ENCODE data around the gene CYB5RL.

CYB5RL gene

DNA sequence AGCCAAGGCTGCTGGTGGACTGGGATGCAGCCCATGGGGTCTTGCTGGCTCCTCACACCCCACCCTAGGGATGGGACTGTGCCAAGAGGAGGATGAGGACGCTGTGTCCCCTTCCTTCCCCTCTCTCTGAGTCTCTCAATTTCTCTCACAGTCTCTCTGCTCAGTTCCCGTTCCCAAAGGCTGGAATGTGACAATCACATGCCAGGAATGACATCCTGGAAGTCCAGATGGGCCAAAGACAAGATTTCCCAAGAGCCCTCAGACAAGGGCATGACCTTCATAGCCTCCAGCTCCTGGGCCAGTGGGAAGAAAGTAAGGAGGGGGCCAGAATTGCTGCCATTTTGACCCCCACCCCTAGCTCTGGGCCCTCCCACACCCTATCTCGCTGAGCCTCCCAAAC is 39.5 kb downstream of the CYB5RL start:
- DNase-seq (ENCODE audit: low read depth in 2 of 3, low spot score in 1 of 3): no peak

DNA sequence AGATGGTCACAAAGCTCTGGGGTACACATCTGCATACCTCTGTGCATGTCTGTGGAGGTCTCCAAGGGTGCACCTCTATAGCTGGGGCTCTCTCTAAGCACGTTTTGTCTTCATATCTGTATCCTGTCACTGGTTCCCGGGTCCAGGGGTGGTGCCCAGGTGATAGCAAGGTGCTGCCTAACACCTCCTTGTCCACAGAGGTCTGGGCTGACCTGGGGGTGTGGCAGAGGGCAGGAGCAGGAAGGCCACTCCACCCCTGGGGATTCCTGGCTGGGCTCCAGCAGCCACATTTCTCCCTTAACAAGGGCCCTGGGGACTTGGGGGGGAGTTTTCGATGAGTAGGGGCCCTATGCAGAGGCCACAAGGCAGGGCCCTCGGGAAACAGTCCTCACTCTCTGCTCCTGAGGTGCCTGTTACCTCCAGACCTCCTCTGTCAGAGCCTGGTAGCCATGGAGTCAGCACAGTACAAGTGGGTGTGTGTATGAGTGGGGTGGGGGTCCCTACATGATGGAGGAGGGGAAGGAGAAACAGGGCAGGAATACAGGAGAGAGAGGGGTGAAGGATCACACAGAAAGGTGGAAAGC is 40.0 kb downstream of the CYB5RL start:
- no peak for DNase-seq (ENCODE audit: low read depth in 2 of 3, low spot score in 1 of 3)

DNA sequence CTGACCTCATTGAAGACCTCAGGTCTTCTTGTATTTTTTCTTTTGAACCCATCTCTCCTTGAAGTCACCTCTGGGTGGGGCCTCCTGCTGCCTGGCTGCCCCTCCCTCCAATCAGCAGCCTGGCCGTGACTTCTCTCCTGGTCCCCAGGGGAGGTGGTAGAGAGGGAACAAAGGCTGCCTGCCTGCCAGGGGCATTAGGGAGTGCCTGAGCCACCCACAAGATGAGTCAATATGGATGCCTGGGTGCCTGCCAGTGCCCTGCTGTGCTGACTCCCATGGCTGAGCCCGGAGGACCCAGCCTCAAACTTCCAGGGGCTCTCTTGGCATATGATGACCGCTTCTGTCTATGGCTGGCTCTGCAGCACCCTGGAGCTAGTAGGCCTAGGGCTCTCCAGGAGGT is 41.8 kb downstream of the CYB5RL start:
- DNase-seq (ENCODE audit: low read depth in 2 of 3, low spot score in 1 of 3): no peak

GRCh38 chr1:54157401-54157800 is 42.4 kb downstream of the CYB5RL start:
- DNase-seq (ENCODE audit: low read depth in 2 of 3, low spot score in 1 of 3): no peak

DNA sequence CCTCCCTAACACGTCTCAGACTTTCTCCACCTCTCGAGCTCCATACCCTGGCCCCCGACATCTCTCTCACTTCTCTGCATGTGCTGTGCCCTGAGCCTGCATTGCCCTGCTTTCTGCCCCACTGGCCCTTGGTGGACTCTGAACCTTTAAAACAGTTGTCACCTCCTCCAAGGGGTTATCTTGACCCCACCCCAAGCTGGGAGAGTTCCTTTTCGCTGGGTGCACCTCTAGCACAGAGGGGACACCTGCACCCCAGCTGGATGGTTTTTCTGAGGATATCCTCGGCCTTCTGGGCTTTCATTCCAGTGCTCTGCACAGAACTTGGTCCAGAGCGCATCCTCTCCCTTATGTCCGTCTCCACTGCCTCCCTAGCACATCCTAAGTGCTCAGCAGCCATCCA is 42.8 kb downstream of the CYB5RL start:
- DNase-seq (ENCODE audit: low read depth in 2 of 3, low spot score in 1 of 3): no peak

DNA sequence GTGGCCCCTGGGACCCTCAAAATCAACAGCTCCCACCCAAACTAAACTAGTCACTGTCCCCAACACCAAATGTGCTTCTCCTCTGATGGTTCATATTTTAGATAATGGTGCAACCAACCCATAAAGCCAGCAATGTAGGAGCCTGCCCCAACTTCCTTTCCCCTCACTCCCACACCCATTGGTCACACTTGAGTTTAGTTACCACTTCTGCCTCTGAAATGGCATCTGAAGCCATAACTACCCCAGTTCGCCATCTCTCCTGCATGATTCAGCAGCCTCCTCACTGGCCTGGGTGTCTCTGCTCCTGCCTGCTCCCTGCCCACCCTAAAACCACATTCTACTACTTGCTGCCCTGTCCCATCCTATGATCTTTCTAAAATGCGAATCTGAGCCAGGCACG is 43.6 kb downstream of the CYB5RL start:
- no peak for DNase-seq (ENCODE audit: low read depth in 2 of 3, low spot score in 1 of 3)

DNA sequence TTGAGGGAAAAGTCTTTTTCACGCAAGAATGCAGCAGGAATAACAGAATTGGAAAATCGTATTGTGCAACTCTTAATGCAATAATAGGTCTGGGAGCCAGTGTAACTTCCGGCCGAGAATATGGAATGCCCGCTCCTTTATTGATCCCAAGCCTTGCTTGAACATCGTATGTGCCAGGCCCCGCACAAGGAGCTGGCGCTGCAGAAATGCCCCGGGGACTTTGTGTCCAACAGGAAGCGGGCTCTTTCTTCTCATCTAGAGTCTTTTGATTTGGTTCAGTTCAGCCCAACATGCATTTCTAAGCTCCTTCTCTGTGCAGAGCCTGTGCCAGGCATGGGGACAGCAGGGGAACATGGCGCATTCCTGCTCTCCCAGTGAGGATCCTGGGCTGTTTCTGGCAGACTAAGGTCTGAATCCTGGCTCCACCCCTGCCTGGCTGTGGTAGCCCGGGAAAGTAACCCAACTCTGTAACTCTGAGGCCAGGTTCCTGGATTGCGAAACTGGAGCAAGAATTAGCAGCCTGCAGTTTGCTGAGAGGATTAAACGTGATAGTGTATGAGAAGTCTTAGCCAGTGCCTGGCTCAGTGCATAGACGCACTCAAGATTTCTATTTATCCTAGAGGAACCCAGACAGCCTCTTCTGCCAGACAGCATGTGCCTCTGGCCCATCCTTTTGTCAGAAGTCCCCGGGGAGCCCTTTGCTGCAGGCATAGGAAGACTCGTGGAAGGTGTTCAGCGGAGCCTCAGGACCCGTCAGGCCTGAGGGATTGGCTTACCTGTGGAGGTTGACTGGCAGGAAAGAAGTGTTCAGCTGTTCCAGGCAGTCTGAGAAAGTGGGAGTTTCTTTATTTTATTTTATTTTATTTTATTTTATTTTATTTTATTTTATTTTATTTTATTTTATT is 46.0 kb downstream of the CYB5RL start:
- DNase-seq (ENCODE audit: low read depth in 2 of 3, low spot score in 1 of 3): no peak

- DNase-seq (ENCODE audit: low read depth in 2 of 3, low spot score in 1 of 3): no peak
Measured at GRCh38 chr1:54152696-54153095, 47.1 kb downstream of the CYB5RL start, which contains the start of gene CDCP2. TSS of gene CDCP2 (minus strand) at chr1:54153000. CDS start at chr1:54152922, 78 bp downstream.

- no peak for DNase-seq (ENCODE audit: low read depth in 2 of 3, low spot score in 1 of 3)
Measured at GRCh38 chr1:54151013-54151412, 48.8 kb downstream of the CYB5RL start.
